ENCODE data around the gene TMEM100.

TMEM100 gene

GRCh38 chr17:55758171-55758570, 35.5 kb upstream of the TMEM100 start:
- no peak overlapping the region for H3K4me3 ChIP-seq (ENCODE audit: low read depth in 1 of 2, low read length in 1 of 2)
- peaks cover 22 to 32% of the 10 kb centered on the region in 2 experiments for H3K4me1 ChIP-seq (ENCODE audit: control insufficient read depth in 1 of 2, insufficient read depth in 1 of 2, low read depth in 1 of 2, low read length in 1 of 2)
- no peaks in the 10 kb centered on the region for H3K9me3 ChIP-seq
- no peak overlapping the region for H3K27ac ChIP-seq
- TF ChIP-seq CTCF (IDR thresholded peaks at IDR 0.05): no peak
- H3K27me3 ChIP-seq: no peaks in the 10 kb centered on the region
- peaks cover 6% of the 10 kb centered on the region for H3K36me3 ChIP-seq

GRCh38 chr17:55757659-55758058, 35.0 kb upstream of the TMEM100 start:
- H3K4me1 ChIP-seq (ENCODE audit: control insufficient read depth in 1 of 2, insufficient read depth in 1 of 2, low read depth in 1 of 2, low read length in 1 of 2): peaks cover 22 to 32% of the 10 kb centered on the region in 2 experiments
- no peak overlapping the region for H3K4me3 ChIP-seq (ENCODE audit: low read depth in 1 of 2, low read length in 1 of 2)
- H3K27me3 ChIP-seq: no peaks in the 10 kb centered on the region
- H3K36me3 ChIP-seq: peaks cover 6% of the 10 kb centered on the region
- no peaks in the 10 kb centered on the region for H3K9me3 ChIP-seq
- no peak for TF ChIP-seq CTCF (IDR thresholded peaks at IDR 0.05)
- H3K27ac ChIP-seq: no peak overlapping the region

GRCh38 chr17:55756689-55757088, 34.0 kb upstream of the TMEM100 start:
- no peaks in the 10 kb centered on the region for H3K9me3 ChIP-seq
- no peaks in the 10 kb centered on the region for H3K27me3 ChIP-seq
- H3K4me3 ChIP-seq (ENCODE audit: low read depth in 1 of 2, low read length in 1 of 2): no peak overlapping the region
- H3K27ac ChIP-seq: no peak overlapping the region
- peaks cover 6% of the 10 kb centered on the region for H3K36me3 ChIP-seq
- TF ChIP-seq CTCF (IDR thresholded peaks at IDR 0.05): no peak
- peaks cover 30 to 37% of the 10 kb centered on the region in 2 experiments for H3K4me1 ChIP-seq (ENCODE audit: control insufficient read depth in 1 of 2, insufficient read depth in 1 of 2, low read depth in 1 of 2, low read length in 1 of 2)

- Histone ChIP-seq H3K4me1 (ENCODE audit: control insufficient read depth in 1 of 2, insufficient read depth in 1 of 2, low read depth in 1 of 2, low read length in 1 of 2) (peaks cover 24 to 29% of the 10 kb centered on the region in 2 experiments), H3K36me3 (peaks cover 6% of the 10 kb centered on the region), H3K27me3 (no peaks in the 10 kb centered on the region), H3K9me3 (no peaks in the 10 kb centered on the region), H3K4me3 (ENCODE audit: low read depth in 1 of 2, low read length in 1 of 2) (peak overlapping the region; percentile 81 to 87), H3K27ac (peak overlapping the region; percentile 89)
- TF ChIP-seq CTCF (IDR thresholded peaks at IDR 0.05): no peak
Observed at GRCh38 chr17:55751720-55752250, 29.1 kb upstream of the TMEM100 start.

- peaks cover 6% of the 10 kb centered on the region for H3K36me3 ChIP-seq
- H3K4me1 ChIP-seq (ENCODE audit: control insufficient read depth in 1 of 2, insufficient read depth in 1 of 2, low read depth in 1 of 2, low read length in 1 of 2): peaks cover 24 to 27% of the 10 kb centered on the region in 2 experiments
- H3K4me3 ChIP-seq (ENCODE audit: low read depth in 1 of 2, low read length in 1 of 2): peak within 1 kb of the TSS; percentile 81 to 87
- H3K9me3 ChIP-seq: no peaks in the 10 kb centered on the region
- peak within 1 kb of the TSS; percentile 89 for H3K27ac ChIP-seq
- no peaks in the 10 kb centered on the region for H3K27me3 ChIP-seq
- peak; percentile 67 for TF ChIP-seq CTCF (IDR thresholded peaks at IDR 0.05)
Observed at GRCh38 chr17:55750750-55751657, 28.3 kb upstream of the TMEM100 start, which contains the start of gene PCTP. PCTP (plus strand) TSS chr17:55751051; CDS start chr17:55751104, 53 bp downstream.
